Neural progenitor cell (in vitro differentiated cells): Measurements from ENCODE around the gene ERBIN. TPM values are rescaled to one million over a fixed set of nuclear protein-coding genes. Genes with fewer than 3 reads are reported as not detected.
A peak's percentile ranks its signal among the peaks of the same experiment; 100 is the strongest.

Experiments
- DNase-seq: peaks from one replicate; pipeline ENCODE4 v3.0.0-alpha.2; 2016; ENCODE audit warnings: low spot score
- H2AFZ ChIP-seq: fragments of 200-600 bp; sonication (generic); replicated peaks from 2 replicates; pipeline ENCODE4 v1.6.1; 2016; ENCODE audit warnings: antibody characterized with exemption
- H3F3A ChIP-seq: fragments of 200-600 bp; sonication (generic); 2 replicates; pipeline ENCODE4 v1.6.1; 2016; ENCODE audit warnings: antibody characterized with exemption, low read depth
- H3K27ac ChIP-seq: fragments of 200-600 bp; sonication (generic); 2 replicates; pipeline ENCODE4 v1.5.1; 2016; ENCODE audit warnings: mild to moderate bottlenecking
- H3K27me3 ChIP-seq: fragments of 200-600 bp; sonication (generic); 2 replicates; pipeline ENCODE4 v1.6.1; 2016; ENCODE audit warnings: mild to moderate bottlenecking, moderate library complexity
- H3K36me3 ChIP-seq: fragments of 200-600 bp; sonication (generic); 2 replicates; pipeline ENCODE4 v1.5.1; 2016
- H3K4me1 ChIP-seq: fragments of 200-600 bp; sonication (generic); 2 replicates; pipeline ENCODE4 v1.6.1; 2016; ENCODE audit warnings: mixed run types
- H3K4me2 ChIP-seq: fragments of 200-600 bp; sonication (generic); 2 replicates; pipeline ENCODE4 v1.6.1; 2016
- H3K4me3 ChIP-seq: fragments of 200-600 bp; sonication (generic); 2 replicates; pipeline ENCODE4 v1.5.1; 2016
- H3K79me2 ChIP-seq: fragments of 200-600 bp; sonication (generic); 2 replicates; pipeline ENCODE4 v1.6.1; 2016; ENCODE audit warnings: low read depth
- H3K9ac ChIP-seq: fragments of 200-600 bp; sonication (generic); 2 replicates; pipeline ENCODE4 v1.6.1; 2016
- H3K9me3 ChIP-seq: fragments of 200-600 bp; sonication (generic); 2 replicates; pipeline ENCODE4 v1.5.1; 2016; ENCODE audit warnings: low read depth
- H4K20me1 ChIP-seq: fragments of 200-600 bp; sonication (generic); 2 replicates; pipeline ENCODE4 v1.6.1; 2016; ENCODE audit warnings: low read depth
- H3K27ac Mint-ChIP-seq: 3 replicates; pipeline ENCODE4 v1.8.0; 2021; ENCODE audit warnings: mixed read lengths
- H3K27me3 Mint-ChIP-seq: 2 replicates; pipeline ENCODE4 v1.8.0; 2022; ENCODE audit warnings: low read depth, mild to moderate bottlenecking, inconsistent platforms, moderate library complexity, mixed read lengths; ENCODE audit not compliant: insufficient read depth
- H3K36me3 Mint-ChIP-seq: 3 replicates; pipeline ENCODE4 v1.8.0; 2021; ENCODE audit warnings: mixed read lengths
- H3K4me1 Mint-ChIP-seq: 3 replicates; pipeline ENCODE4 v1.8.0; 2021; ENCODE audit warnings: mixed read lengths
- H3K4me3 Mint-ChIP-seq: 3 replicates; pipeline ENCODE4 v1.8.0; 2021; ENCODE audit warnings: mild to moderate bottlenecking, moderate library complexity, mixed read lengths
- H3K9me3 Mint-ChIP-seq: 3 replicates; pipeline ENCODE4 v1.8.0; 2020; ENCODE audit warnings: mixed read lengths
- EZH2 ChIP-seq: fragments of 200-600 bp; sonication (generic); IDR thresholded peaks from 2 replicates; pipeline ENCODE4 v1.6.1; 2017; ENCODE audit warnings: antibody characterized with exemption, mild to moderate bottlenecking, moderate library complexity
- EZH2phosphoT487 ChIP-seq: fragments of 200-600 bp; sonication (generic); IDR thresholded peaks from 2 replicates; pipeline ENCODE4 v1.6.1; 2017; ENCODE audit warnings: antibody characterized with exemption
- total RNA-seq: library from RNA; depleted of rRNA; stranded (reverse); fragments of >200 nt; gene quantifications from 2 replicates; pipeline ENCODE4 v1.2.3, GENCODE V29; 2015; ENCODE audit warnings: low replicate concordance
- TF ChIP-seq, protein P1 (sequence below): fragments of 200-600 bp; sonication (generic); IDR thresholded peaks from 2 replicates; pipeline ENCODE4 v1.5.1; 2017; ENCODE audit warnings: antibody characterized with exemption, mild to moderate bottlenecking

The ERBIN gene
- total RNA-seq, 1 donor from 2014 or later: 77.6 TPM

DNA sequence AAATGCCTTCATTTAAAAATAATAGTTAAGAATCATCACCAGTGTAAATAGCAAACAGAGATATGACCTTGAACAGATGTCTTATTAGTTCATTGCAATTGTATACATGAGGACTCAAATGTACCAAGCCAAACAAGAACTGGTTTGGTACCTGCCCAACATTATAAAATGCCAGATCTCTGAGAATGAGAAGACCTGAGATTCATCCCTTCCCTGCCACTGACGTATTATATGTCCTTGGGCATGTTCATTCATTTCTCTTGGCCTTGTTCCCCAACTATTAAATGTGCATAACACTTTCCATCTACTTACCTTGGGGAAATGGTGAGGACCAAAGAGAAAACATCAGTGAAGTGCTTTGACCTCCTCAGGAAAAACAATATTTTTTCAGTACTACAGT lies 33.6 kb upstream of the ERBIN start:
- Mint-ChIP-seq H3K9me3 (no peaks in the 10 kb centered on the region), H3K4me3 (no peak overlapping the region), H3K27me3 (no peaks in the 10 kb centered on the region), H3K4me1 (no peaks in the 10 kb centered on the region), H3K27ac (no peak overlapping the region), H3K36me3 (no peaks in the 10 kb centered on the region)
- no peak for DNase-seq
- Histone ChIP-seq H3K4me1 (peaks cover 10% of the 10 kb centered on the region), H3K79me2 (no peaks in the 10 kb centered on the region), H4K20me1 (no peaks in the 10 kb centered on the region), H2AFZ (no peak overlapping the region), H3K36me3 (no peaks in the 10 kb centered on the region), H3K4me3 (no peak overlapping the region), H3K27ac (no peak overlapping the region), H3K27me3 (no peaks in the 10 kb centered on the region), H3K9me3 (no peaks in the 10 kb centered on the region), H3F3A (peaks cover 6% of the 10 kb centered on the region), H3K4me2 (no peak overlapping the region), H3K9ac (no peak overlapping the region)
- TF ChIP-seq, protein P1, sequence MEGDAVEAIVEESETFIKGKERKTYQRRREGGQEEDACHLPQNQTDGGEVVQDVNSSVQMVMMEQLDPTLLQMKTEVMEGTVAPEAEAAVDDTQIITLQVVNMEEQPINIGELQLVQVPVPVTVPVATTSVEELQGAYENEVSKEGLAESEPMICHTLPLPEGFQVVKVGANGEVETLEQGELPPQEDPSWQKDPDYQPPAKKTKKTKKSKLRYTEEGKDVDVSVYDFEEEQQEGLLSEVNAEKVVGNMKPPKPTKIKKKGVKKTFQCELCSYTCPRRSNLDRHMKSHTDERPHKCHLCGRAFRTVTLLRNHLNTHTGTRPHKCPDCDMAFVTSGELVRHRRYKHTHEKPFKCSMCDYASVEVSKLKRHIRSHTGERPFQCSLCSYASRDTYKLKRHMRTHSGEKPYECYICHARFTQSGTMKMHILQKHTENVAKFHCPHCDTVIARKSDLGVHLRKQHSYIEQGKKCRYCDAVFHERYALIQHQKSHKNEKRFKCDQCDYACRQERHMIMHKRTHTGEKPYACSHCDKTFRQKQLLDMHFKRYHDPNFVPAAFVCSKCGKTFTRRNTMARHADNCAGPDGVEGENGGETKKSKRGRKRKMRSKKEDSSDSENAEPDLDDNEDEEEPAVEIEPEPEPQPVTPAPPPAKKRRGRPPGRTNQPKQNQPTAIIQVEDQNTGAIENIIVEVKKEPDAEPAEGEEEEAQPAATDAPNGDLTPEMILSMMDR: no peak
- TF ChIP-seq EZH2 (no peak), EZH2phosphoT487 (no peak)

DNA sequence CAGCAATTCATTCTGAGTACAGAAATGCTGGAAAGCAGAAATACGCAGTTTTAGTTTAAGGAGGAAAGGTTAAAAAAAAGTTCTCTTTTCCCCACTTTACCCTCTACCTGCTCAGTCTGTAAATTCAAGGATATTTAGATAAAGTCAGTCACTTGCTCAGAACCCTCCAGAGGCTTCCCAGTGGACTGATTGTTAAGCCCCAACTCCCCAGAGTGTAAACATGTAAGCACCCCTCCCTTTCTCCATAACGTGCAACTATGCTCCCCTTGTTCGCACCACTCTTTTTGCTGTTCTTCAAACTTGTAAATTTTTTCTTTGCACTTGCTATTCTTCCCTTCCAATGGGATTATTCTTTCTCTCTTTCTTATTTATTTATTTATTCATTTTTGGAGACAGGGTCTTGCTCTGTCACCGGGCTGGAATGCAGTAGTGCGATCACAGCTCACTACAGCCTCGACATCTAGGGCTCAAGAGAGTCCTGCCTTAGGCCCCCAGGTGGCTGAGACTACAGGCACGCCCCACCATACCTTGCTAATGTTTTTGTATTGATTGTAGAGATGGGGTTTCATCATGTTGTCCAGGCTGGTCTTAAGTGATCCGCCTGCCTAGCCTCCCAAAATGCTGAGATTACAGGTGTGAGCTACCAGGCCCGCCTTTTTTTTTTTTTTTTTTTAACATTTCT lies 32.5 kb upstream of the ERBIN start:
- Histone ChIP-seq H2AFZ (peak overlapping the region; percentile 14), H3K27ac (peak overlapping the region; percentile 3), H3K36me3 (no peaks in the 10 kb centered on the region), H3K9me3 (no peaks in the 10 kb centered on the region), H3K79me2 (no peaks in the 10 kb centered on the region), H3K9ac (no peak overlapping the region), H3K4me1 (peaks cover 10% of the 10 kb centered on the region), H3F3A (peaks cover 6% of the 10 kb centered on the region), H3K4me2 (no peak overlapping the region), H3K4me3 (no peak overlapping the region), H3K27me3 (no peaks in the 10 kb centered on the region), H4K20me1 (no peaks in the 10 kb centered on the region)
- no peak for TF ChIP-seq EZH2phosphoT487
- TF ChIP-seq EZH2: no peak
- TF ChIP-seq, protein P1: no peak
- Mint-ChIP-seq H3K27me3 (no peaks in the 10 kb centered on the region), H3K4me3 (no peak overlapping the region), H3K4me1 (no peaks in the 10 kb centered on the region), H3K36me3 (no peaks in the 10 kb centered on the region), H3K27ac (no peak overlapping the region), H3K9me3 (no peaks in the 10 kb centered on the region)
- peak; percentile 14 for DNase-seq

DNA sequence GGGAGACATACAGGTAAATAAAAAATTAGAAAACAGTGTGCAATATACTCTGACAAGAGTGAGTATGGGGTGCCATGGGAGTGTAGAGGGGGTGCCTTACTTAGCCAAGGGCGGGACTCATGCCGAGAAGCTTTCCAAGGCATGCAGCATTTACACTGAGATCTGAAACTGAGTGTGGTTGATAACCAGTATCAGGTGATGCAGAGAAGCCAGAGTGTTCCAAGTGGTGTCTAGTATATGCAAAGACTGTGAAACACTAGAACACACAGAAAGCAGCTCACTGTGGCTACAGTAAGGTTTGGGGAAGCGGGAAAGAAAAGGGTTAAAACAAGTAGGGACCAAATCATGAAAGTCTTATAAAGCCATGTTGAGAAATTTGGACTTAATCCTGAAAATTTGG lies 30.5 kb upstream of the ERBIN start:
- Histone ChIP-seq H3K9ac (no peak overlapping the region), H3F3A (peaks cover 6% of the 10 kb centered on the region), H2AFZ (no peak overlapping the region), H3K4me2 (no peak overlapping the region), H3K27ac (no peak overlapping the region), H4K20me1 (no peaks in the 10 kb centered on the region), H3K36me3 (no peaks in the 10 kb centered on the region), H3K9me3 (no peaks in the 10 kb centered on the region), H3K4me1 (peaks cover 10% of the 10 kb centered on the region), H3K4me3 (no peak overlapping the region), H3K79me2 (no peaks in the 10 kb centered on the region), H3K27me3 (no peaks in the 10 kb centered on the region)
- Mint-ChIP-seq H3K36me3 (no peaks in the 10 kb centered on the region), H3K4me3 (no peak overlapping the region), H3K4me1 (no peaks in the 10 kb centered on the region), H3K27me3 (no peaks in the 10 kb centered on the region), H3K27ac (no peak overlapping the region), H3K9me3 (no peaks in the 10 kb centered on the region)
- no peak for DNase-seq
- TF ChIP-seq EZH2phosphoT487 (no peak), EZH2 (no peak)
- TF ChIP-seq, protein P1: no peak
